Measurements from ENCODE around the gene TPP1. TPM values are rescaled to one million over a fixed set of nuclear protein-coding genes. Genes with fewer than 3 reads are reported as not detected.

The TPP1 gene
- total RNA-seq, 1 donor from 2014 or later = 161 TPM

DNA sequence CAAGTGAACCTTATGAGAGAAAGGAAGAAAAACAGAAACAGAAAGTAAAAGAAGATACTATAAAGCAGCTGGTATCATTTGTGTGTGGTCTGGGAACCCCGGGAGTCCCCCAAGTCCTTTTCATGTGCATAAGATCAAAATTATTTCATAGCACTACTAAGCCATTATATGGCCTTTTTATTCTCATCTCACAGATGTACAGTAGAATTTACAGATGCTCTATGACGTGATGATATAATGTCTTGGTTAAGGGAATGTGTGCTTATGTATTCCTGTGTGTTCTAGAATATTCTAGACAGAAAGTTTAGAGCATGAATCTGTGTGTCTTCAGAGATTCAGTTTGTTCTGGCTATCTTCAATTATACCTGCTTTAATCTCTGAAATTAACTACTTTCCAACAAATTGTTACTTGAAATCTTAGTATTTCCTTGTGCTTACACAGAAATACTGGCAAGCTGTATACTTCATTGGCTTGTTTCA is 8.6 kb upstream of the TPP1 start:
- DNase-seq (ENCODE audit: low spot score) = no peak

DNA sequence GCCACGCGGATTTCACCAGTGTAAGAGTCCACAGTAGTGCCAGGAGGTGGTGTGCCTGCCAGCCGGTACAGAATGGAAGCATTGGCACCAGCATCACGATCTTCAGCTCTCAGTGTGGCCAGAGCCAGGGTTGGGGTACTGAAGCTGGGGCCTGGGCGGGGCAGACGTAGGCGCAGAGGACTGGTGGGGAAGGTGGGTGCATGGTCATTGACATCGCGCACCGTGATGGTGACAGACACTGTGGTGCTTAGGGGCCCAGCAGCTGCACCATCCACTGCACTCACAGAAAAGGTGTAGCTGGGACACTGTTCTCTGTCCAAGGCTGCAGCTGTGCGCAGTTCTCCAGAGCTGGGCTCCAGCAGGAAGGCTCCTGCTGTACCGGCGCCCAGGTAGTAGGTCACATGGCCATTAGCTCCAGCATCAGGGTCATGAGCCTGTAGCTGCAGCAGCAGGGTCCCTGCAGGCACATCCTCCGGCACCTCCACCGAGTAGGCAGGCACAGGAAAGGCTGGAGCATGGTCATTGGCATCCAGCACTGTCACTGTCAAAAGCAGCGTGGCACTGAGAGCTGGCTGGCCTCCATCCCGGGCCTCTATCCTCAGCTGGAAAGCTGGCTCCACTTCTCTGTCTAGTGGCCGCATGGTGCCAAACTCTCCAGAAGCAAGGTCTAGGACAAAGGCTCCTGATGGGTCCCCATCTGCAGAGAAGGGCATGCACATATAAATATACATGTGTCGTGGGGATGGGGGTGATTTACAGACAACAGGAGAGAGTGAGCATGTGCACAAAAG is 7.9 kb upstream of the TPP1 start:
- no peak for DNase-seq (ENCODE audit: low spot score)

DNA sequence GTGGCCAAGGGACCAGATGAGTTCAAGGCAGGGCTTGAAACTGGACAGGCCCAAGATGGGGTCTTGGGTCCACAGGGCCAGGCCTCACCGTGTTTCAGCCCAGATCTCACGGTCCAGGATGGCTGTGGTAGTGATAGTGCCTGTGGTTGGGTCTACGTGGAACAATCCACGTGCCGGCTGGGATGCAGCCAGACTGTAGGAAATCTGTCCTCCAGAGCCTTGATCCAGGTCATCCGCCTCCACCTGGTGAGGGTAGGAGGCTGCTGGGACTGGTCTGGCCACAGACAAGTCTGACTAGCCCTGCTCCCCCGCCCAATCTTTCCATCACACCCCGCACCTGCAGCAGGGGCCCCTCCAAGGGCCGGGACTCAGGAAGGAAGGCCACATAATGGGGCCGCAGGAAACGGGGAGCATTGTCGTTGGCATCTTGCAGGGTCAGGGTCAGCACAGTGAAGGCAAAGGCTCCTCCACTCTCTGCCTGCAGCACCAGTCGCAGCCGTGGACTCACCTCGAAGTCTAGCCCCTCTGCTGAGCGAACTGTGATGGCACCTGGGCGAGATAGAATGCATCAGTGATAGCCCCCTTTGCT is 6.7 kb upstream of the TPP1 start:
- no peak for DNase-seq (ENCODE audit: low spot score)

DNA sequence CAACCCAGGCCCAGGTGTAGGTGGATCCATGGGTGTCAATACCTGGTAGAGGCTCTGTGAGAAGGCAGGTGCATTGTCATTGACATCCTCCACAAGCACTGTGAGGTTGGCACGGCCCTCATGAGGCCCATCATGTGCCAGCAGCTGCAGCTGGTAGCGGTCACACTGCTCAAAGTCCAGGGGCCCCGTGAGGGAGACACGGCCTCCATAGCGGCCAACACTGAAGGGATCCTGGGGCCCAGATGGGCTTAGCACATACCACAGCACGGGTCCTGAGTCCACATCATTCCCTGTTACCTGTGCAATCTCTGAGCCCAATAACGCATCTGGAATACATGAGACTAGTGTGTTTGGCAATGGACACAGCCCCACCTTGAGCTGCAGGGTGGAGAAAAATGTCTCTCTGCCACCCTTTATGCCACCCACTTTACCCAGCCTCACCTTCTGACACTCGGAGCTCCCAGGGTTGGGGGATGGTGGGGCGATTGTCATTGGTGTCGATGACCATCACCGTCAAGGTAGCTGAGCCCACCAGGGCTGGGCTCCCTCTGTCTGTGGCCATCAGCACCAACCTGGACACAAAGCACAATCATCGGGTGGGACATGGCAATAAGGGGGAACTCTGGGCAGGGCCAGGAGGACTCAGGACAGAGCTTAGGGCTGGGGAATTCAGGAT is 6.1 kb upstream of the TPP1 start:
- no peak for DNase-seq (ENCODE audit: low spot score)

DNA sequence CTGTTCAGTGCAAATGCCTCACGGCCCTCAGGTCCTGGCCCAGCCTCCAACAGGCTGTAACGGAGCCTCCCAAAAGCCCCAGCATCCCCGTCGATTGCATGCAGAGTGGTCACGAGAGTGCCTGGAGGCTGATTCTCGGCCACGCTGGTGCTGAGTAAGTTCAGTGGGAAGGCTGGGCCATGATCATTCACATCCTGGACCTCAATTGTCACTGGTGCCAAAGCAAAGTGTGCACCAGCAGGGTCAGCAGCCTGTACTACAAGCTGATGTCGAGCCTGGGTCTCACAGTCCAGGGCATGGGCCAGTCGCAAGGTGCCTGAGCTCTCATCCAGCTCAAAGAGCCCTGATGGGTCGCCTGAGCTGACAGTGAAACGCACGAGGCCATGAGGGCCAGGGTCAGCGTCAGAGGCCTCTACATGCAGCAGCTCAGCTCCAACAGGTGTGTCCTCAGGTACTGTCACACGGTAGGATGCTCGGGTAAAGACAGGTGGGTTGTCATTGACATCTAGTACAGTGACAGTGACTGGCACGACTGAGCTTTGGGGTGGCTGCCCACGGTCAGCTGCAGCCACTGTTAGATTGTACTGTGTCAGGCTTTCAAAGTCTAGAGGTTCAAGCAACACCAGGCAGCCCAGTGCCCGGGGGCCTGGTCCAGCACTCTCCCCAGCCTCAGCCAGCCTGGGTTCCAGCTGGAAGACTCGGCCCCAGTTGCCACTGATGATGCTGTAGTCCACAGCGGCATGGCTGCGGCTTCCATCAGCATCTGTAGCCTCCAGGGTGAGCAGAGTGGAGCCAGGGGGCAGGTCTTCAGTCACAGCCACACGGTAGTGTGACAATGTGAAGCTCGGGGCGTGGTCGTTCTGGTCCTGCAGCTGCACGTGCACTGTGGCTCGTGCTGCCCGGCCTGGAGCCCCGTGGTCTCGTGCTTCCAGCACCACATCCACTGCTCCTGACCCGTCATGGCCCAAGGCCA is 4.5 kb upstream of the TPP1 start:
- no peak for DNase-seq (ENCODE audit: low spot score)

DNA sequence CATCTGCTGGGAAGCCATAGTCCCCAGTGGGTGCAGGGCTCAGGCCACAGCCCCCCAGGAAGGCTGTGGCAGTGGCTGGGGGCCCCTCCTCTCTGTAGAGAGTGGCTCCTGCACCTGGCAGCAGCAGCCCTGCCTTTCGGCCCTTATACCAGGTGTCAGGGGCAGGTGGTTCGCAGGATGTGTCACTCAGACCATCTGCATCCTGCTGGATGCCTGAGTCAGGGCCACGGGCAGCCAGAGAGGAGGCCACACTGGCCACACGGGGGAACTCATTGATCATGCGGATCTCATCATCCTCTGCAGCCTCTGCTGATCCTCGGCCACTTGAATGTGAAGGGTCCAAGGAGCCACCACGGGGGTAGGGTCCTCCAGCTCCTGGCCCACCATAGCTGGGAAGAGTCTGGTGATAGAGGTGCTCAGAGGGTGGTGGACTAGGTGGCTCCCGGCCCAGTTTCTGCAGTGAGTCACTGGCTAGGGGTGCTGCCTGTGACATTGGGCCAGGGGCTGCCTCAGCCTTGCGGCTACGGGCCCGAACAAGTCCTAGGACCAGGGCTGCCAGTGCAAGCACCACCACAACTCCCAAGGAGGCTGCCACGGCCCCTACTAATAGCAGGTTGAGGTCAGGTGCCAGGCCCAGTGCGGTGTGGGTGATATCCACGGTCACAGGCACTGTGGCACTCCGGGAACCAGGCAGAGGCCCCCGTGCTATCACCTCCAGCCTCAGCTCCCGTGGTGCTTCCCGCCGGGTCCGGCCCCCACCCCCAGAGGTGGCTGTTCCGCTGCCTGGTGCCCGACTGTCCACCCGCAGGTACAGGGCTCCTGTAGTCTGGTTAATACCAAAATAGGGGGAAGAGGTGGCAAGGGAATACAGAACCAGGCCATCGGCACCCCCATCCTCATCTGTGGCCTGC is 3.3 kb upstream of the TPP1 start:
- no peak for DNase-seq (ENCODE audit: low spot score)

DNA sequence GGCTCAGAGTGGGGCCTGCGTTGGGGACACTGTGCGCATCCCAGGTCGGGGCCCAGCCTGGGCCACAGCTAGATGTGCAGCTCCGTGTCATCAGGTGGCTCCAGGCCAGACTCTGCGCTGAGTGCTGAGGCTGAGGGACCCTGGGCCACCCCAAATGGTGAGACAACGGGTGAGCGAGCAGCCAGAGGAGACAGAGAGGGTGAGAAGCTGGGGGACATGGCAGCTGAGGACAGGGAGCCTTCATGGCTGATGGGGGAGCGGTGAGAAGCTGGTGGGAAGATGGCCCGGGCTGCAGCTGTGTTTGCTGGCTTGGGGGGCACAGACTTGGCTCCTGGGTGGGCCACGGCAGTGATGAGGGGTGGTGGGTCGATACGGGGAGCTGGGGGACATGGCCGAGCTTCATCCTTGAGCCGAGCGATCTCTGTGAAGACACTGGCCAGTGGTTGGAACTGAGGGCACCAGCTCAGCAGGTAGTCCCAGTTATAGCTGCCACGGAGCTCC is 2.5 kb upstream of the TPP1 start:
- DNase-seq (ENCODE audit: low spot score) = no peak

DNA sequence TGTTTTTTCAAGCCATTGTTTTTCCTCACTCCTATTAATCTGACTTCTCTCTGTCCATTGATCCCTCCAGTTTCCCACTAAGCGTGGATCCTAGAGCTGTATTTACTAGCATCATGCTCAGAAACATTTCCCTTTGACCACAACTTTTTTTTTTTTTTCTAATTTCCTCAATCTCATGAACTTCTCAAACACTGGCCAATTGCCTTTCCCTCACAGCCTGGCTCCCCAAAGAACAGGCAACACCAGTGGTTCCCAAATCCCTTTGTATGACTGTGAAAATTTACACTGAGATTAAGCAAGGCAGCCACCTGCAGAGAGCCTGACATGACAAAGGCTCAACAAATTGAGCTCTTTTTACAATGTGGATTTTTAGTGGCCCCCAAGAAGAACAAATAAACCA is 1.4 kb upstream of the TPP1 start:
- no peak for DNase-seq (ENCODE audit: low spot score)

DNA sequence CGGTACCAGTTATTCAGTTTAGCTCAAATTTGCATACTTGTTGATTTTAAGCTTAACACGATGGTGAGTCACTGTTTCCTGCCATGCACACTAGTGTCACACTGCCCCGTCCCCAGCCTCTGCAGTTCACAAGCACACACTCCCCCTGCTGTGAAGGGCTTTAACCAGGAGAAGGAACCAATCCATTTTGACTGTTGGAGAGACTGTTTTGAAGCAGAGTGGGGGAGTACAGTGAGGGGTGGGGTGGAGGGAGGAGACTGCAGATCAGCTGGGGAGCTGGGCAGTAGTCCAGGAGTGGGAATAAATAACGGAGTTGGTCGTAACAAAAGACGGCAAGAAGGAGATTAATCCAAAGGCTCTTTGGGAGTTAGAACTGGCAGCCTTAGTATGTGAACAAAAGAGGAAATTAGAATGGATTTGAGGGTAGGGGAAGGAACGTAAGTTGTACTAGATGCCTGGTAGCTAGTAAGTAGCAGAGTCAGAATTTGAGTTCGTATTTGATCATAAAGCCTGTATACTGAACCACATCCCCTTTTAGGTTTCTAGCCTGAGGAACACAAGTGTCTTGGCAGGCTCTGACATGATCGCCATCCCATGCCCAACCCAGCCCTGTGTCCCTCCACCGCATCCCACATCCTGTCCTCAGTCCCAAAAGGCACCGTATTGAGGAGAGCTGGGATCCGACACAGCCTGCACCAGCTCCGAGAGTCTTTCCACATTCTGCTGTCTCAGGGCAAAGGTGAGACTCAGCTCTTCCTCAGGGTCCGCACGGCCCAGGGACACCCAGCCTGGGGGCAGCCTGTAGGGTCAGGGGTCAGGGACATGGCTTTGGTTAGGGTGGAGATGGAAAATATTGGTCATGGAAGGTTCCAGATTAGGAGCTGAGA is 862 bp downstream of the TPP1 start:
- DNase-seq (ENCODE audit: low spot score) = peak; percentile 33

DNA sequence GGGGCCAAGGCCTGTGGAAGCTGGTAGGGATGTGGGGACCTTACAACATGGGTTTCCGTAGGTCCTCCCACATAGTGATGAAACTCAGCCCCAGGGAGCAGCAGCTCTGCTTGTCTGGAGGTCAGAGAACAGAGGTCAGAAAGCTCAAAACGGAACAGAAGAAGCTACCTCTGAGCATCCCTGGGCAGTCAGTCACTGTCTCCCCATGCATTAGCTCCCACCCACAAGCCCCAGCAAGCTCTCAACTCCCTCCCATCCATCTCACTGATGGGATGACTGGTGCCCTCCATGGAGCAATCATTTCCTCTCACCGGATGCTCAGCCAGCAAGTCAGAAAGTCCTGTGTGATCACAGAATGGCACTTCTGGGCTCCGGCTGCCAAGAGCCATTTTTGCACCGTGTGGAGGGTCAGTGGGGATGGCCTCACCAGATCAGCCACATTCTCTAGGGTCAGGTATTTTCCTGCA is 1.9 kb downstream of the TPP1 start:
- no peak for DNase-seq (ENCODE audit: low spot score)

DNA sequence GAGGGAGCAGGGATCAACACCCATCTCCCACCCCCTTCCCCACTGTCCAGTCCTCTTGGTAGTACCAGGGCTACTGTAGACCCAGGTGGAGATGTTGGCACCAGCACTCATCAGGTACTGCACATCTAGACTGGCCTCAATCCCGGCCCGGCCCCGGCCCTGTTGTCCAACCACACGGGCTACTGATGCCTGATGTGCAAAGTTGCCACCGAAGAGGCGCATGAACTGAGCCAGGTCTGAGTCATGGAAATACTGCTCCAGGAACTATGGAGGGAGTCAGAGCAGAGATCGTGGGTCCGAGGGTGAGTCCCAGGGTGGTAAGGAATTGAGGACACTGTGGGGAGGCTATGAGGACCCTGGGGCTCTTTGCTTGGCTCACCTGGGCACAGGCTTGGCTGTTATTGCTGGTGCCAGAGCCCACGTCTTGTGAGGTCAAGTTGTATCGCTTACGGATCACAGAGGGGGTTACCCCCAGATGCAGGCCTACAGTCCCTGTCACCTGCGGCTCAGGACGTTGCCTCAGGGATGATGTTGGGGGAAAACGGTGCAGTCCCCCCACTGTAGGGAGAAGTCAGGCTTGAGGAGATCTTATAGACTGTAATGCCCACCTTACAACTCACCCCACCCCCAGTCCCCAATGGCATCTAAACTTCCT is 2.5 kb downstream of the TPP1 start:
- DNase-seq (ENCODE audit: low spot score) = no peak

DNA sequence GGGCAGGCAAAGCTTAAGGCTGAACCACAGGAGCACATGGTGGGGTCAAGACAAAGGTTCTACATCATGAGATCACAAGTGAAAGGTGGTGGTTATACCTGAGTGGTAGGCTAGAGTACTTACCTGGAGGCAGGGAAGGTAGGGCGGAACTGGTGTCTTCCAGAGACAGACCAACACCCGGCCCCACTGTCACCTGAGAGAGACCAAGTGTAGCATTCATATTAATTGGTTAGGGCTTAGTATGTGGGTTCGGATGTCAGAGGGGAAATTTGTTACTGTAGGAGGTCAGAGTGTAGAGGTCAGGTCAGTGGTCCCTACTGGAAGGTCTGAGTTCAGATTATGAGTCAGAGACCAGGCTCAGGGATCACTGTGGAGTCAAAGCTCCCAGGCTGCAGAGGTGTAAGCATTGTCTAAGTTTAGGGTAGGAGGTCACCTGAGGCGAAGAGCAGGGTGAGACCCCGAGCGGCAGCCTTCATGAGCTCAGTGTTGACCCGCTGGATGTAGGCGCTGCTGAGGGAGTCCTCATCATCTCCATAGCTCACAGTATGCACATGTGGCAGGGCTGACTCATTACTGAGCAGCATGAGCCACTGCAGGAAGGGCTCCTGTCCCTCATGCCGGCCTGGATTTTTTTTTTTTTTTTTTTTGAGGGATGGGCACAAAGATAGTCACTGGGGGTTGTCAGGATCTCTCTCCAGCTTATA is 3.2 kb downstream of the TPP1 start:
- no peak for DNase-seq (ENCODE audit: low spot score)

DNA sequence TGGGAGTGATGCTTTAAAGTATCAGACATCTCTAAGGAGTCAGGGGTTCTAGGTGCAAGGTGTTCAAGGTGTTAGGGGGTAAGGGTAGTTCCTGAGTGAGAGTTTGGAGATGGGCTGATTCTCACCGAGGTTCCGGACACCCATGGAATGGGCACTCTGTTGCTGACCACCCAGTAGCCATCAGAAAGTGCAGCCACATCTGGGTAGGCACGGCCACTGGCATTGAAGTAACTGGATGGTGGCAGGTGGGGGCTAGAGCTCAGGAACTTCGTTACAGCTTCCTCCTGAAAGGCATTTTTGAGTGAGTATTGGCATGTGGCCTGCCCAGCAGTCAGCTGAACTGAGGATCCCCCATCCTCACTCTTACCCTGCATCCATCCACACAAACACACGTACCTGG is 4.2 kb downstream of the TPP1 start:
- no peak for DNase-seq (ENCODE audit: low spot score)

DNA sequence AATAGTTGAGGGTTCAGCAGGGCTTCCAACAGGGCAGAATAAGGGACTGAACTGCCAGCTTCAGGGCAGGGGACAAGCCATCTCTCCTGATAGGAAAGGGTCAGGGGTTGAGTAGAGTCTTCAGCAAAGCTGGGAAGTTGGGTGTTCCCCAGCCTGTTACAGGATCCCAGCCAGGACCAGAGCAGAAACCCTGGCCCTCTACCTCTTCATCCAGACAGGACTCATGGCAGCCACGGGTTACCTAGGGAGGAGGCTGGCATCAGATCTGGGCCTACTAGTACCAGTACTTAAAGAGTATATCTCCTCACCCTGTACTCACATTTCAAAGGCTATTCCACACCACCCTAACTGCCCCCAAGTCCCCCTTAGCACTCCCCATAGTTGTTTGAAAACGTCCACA is 4.8 kb downstream of the TPP1 start:
- DNase-seq (ENCODE audit: low spot score) = no peak

DNA sequence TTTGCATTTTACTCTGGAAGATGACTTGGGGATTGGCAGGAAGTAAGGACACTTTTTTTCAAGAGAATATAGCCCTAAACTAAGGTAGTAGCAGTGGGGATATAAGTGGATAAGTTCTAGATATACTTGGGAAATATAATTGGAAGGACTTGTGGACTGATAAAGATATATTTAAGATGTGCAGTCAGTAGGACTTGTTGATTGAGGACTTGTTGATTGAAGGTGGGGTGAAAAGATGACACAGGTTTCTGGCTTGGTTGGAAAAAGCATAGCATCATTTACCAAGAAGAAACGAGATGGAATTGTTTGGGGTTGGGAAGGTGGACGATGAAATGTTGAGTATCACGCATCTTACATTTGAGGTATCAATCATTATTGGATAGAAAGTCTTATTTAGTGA is 5.7 kb downstream of the TPP1 start:
- DNase-seq (ENCODE audit: low spot score) = no peak

DNA sequence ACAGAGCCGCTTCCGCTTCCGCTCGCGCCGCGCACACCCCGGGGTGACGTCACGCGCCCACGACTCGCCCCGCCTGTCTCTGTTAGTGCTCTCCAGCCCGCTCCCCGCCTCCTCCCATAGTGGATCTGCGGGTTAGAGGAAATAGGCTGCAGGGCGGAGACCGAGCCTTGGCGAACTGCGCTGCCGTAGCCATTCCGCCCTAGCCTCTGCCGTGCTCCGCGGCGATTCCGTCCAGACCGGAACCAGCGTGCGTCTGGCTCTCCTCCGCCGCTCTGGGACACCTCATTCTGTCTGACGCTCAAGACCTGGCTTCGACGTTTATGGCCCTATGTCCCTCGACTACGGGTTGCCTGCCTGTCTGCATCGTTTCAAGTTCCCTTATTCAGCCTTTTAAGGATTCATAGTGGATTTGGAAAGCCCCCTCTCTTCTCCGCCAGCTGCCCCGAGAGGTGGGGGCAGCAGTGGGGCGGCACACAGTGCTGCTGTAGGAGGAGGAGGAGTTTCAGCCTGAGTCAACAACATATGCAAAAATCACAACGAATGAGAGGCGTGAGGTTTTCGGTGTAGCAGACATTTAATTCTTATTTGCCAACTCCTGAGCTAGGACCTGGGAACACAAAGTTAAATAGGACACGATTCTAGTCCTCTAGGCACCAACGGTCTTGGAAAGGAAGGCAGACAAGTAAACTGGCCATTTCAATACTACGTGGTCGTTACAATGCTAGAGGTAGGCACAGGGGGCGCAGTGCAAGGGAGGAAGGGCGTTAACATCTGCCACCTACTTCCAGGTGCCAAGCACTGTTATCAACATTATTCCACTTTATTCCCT is 6.8 kb downstream of the TPP1 start, which contains the start of gene TAF10:
Gene TAF10, minus strand, starts transcription at position 4 of the 829 bp plus-strand sequence. CDS start 27 bp downstream, outside the sequence.
- DNase-seq (ENCODE audit: low spot score) = peak; percentile 98

DNA sequence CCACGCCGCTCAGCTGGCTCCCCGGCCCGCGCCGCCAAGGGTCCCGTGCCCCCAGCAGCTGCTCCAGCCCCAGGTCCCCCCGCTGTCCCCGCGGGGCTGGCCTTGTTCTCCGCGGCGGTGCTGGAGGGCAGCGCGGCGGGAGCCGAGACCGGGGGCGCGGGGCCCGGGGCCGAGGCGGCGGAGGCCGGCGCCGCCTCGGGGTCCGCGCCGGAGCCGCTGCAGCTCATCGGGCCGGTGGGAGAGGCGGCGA is 7.3 kb downstream of the TPP1 start:
- DNase-seq (ENCODE audit: low spot score) = no peak
